ENCODE measurements around the gene LRP1B. TPM values are rescaled to one million over a fixed set of nuclear protein-coding genes. Genes with fewer than 3 reads are reported as not detected.
"Not testable (repeated sequence)": the region's sequence is repeated elsewhere in the genome, so short reads cannot be mapped to it uniquely, and the experiment has no call there.

LRP1B gene
- total RNA-seq, 4 donors from 2014 or later: 0.85 to 3.3 (median 1.1) TPM; not detected in 1

DNA sequence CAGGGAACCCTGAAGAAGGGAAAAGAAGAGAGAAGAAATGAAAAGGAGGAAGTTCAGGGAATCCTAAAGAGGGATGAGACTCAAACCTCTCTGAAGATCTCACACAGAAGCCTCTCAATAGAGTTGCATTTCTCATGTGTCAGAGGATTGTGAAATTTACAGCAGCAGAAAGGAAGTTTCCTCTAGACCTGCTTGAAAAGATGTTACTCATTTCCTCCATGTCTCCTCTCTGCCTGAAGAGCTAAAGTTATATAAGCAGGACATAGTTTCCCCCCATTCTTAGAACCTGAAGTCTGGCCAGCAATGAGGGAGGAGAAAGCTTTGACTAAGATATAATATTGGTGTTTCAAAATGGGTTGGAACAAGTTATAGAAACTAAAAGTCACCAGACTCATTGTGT, 1155.6 kb downstream of the LRP1B start:
- H3K36me3 ChIP-seq: no peaks in the 10 kb centered on the region
- no peaks in the 10 kb centered on the region for H3K9me3 ChIP-seq
- H3K27me3 ChIP-seq: no peaks in the 10 kb centered on the region
- no peak for DNase-seq
- no peaks in the 10 kb centered on the region for H3K4me1 ChIP-seq
- H3K4me3 ChIP-seq: no peak overlapping the region
- no peak overlapping the region for H3K27ac ChIP-seq
- no peak for TF ChIP-seq POLR2A (IDR thresholded peaks at IDR 0.05)
- TF ChIP-seq, protein P1, sequence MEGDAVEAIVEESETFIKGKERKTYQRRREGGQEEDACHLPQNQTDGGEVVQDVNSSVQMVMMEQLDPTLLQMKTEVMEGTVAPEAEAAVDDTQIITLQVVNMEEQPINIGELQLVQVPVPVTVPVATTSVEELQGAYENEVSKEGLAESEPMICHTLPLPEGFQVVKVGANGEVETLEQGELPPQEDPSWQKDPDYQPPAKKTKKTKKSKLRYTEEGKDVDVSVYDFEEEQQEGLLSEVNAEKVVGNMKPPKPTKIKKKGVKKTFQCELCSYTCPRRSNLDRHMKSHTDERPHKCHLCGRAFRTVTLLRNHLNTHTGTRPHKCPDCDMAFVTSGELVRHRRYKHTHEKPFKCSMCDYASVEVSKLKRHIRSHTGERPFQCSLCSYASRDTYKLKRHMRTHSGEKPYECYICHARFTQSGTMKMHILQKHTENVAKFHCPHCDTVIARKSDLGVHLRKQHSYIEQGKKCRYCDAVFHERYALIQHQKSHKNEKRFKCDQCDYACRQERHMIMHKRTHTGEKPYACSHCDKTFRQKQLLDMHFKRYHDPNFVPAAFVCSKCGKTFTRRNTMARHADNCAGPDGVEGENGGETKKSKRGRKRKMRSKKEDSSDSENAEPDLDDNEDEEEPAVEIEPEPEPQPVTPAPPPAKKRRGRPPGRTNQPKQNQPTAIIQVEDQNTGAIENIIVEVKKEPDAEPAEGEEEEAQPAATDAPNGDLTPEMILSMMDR (IDR thresholded peaks at IDR 0.05): no peak

DNA sequence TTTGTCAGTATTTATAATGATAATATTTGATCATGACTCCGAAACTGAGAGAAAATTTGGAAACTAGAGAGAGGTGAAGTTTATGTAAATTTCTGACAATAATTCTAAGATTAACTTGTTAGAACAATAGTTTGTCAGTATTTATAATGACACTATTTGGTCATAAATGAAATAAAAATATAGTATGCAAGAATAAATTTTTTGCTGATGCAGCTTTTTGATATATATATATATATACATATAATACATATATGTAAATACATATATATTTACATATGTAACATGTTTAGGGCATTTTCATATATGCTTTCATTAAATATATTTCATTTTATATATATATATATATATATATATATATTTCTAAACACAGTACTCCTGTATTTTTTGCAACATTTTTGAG, 1158.1 kb downstream of the LRP1B start:
- Histone ChIP-seq H3K36me3 (no peaks in the 10 kb centered on the region), H3K9me3 (no peaks in the 10 kb centered on the region), H3K4me1 (no peaks in the 10 kb centered on the region), H3K27me3 (no peaks in the 10 kb centered on the region), H3K27ac (no peak overlapping the region), H3K4me3 (no peak overlapping the region)
- no peak for DNase-seq
- no peak for TF ChIP-seq POLR2A (IDR thresholded peaks at IDR 0.05)
- TF ChIP-seq, protein P1 (IDR thresholded peaks at IDR 0.05): no peak

DNA sequence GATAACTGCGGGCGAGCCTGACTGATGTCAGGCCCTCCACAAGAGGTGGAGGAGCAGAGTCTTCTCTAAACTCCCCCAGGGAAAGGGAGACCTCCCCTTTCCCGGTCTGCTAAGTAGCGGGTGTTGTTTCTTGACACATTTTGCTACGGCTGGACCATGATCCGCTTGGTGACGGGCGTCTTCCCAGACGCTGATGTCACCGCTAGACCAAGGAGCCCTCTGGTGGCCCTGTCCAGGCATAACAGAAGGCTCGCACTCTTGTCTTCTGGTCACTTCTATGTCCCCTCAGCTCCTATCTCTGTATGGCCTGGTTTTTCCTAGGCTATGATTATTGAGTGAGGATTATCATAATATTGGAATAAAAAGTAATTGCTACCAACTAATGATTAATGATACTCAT, 1166.5 kb downstream of the LRP1B start:
- H3K27ac ChIP-seq, DNase-seq, H3K36me3 ChIP-seq, H3K4me1 ChIP-seq, H3K27me3 ChIP-seq, H3K4me3 ChIP-seq, H3K9me3 ChIP-seq: not testable (repeated sequence)

DNA sequence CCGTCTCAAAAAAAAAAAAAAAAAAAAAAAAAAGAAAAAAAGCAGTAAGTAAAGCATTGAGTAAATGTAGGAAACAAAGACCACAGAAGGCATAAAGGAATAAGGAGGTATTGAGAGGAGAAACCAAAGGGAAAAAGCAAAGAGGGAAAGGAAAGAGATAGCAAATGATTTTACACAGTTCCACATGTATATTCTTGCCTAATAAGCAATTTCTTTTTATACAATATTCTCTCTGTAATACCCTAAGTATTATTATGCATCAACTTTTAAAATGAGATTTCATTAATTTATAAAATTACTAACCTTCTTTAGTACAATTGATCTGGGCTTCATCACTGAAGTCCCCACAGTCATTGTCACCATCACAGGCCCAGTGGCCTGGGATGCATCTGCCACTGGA, 1180.9 kb downstream of the LRP1B start:
- Histone ChIP-seq H3K4me1 (no peaks in the 10 kb centered on the region), H3K4me3 (no peak overlapping the region), H3K27me3 (no peaks in the 10 kb centered on the region), H3K27ac (no peak overlapping the region), H3K36me3 (no peaks in the 10 kb centered on the region), H3K9me3 (no peaks in the 10 kb centered on the region)
- no peak for TF ChIP-seq POLR2A (IDR thresholded peaks at IDR 0.05)
- TF ChIP-seq, protein P1 (IDR thresholded peaks at IDR 0.05): no peak
- no peak for DNase-seq

DNA sequence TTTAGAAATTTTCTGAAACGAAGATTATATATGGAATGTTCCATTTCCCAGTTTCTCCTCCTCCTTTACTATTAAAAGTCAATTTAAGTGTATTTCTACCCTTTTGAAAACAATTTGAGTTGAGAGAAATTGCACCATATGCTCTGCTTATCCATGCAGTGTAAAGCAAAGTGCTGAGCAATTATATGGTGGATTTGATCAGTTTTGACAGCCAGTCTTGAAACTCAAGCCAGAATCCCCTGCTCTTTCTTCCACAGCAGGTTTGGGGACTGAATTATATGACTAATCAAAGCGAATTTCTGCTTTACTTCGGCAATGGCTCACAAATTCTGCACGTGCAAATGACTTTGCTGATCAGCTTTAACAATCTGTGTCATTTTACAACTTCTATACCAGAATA, 1183.6 kb downstream of the LRP1B start:
- Histone ChIP-seq H3K9me3 (no peaks in the 10 kb centered on the region), H3K27ac (no peak overlapping the region), H3K4me1 (no peaks in the 10 kb centered on the region), H3K27me3 (no peaks in the 10 kb centered on the region), H3K36me3 (no peaks in the 10 kb centered on the region), H3K4me3 (no peak overlapping the region)
- DNase-seq: no peak
- TF ChIP-seq, protein P1 (IDR thresholded peaks at IDR 0.05): no peak
- TF ChIP-seq POLR2A (IDR thresholded peaks at IDR 0.05): no peak

DNA sequence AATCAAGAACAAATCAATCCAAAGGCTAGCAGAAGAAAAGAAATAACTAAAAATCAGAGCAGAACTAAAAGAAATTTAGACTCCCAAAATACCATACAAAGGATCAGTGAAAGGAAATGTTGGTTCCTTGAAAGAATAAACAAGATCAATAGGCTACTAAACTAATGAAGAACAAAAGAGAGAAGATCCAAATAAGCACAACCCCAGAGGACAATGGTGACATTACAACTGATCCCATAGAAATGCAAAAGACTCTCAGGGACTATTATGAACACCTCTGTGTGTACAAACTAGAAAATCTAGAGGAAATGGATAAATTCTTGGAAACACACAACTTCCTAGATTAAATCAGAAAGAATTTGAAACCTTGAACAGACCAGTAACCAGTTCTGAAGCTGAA, 1186.9 kb downstream of the LRP1B start:
- no peak for DNase-seq
- no peak overlapping the region for H3K4me3 ChIP-seq
- H3K4me1 ChIP-seq: no peaks in the 10 kb centered on the region
- no peaks in the 10 kb centered on the region for H3K36me3 ChIP-seq
- H3K27me3 ChIP-seq: no peaks in the 10 kb centered on the region
- H3K27ac ChIP-seq: no peak overlapping the region
- no peaks in the 10 kb centered on the region for H3K9me3 ChIP-seq
- TF ChIP-seq, protein P1 (IDR thresholded peaks at IDR 0.05): no peak
- no peak for TF ChIP-seq POLR2A (IDR thresholded peaks at IDR 0.05)

Data from Peyer's patch (tissue), 4 donors.